H1 (cell line): ENCODE results near the gene STARD9. TPM values are rescaled to one million over a fixed set of nuclear protein-coding genes. Genes with fewer than 3 reads are reported as not detected.

Experiments used
- RXRA ChIP-seq: IDR thresholded peaks from 2 replicates; pipeline ENCODE4 v1.6.1; 2011; ENCODE audit warnings: low read depth, mild to moderate bottlenecking, low read length, moderate library complexity; ENCODE audit not compliant: insufficient read depth
- TAF1 ChIP-seq: IDR thresholded peaks from 2 replicates; pipeline ENCODE4 v1.6.1; 2011; ENCODE audit warnings: mild to moderate bottlenecking, low read depth, low read length
- polyA plus RNA-seq, 7 experiments: library from polyadenylated mRNA; depleted of rRNA in 3 of 7; stranded (reverse) in 5 of 7; unstranded in 2 of 7; fragments of >200 nt in 5 of 7; fragments of 200-250 nt in 2 of 7; gene quantifications; 1 replicate in 5 of 7; 2 replicates in 1 of 7; 4 replicates in 1 of 7; pipeline versions ENCODE4 v1.2.1 to v1.2.3, GENCODE V29; 2011 to 2013; ENCODE audit warnings: missing spikeins in 2 of 7, mixed read lengths in 2 of 7
- total RNA-seq: library from RNA; stranded (reverse); fragmentation: NEBNext Ultra II Directional; extraction: Animal tissue kit (Norgen Biotek cat#: 25700); gene quantifications from 2 replicates; pipeline ENCODE4 v1.2.1, GENCODE V29; 2021
- TF ChIP-seq, protein P1 (sequence below), 3 experiments: IDR thresholded peaks; 1 replicate in 2 of 3; 2 replicates in 1 of 3; pipeline versions ENCODE4 v1.5.1 to v1.6.1; 2011; ENCODE audit warnings: low read length in 3 of 3, mild to moderate bottlenecking in 3 of 3, inconsistent platforms in 2 of 3, low read depth in 1 of 3, moderate library complexity in 1 of 3; ENCODE audit not compliant: insufficient read depth in 1 of 3; ENCODE audit errors: control extremely low read depth in 1 of 3

STARD9 gene
- total and polyA plus RNA-seq, 2 of the 8 experiments (the other 6 are each of a cell fraction or from before 2014, with no cell fraction given), result 2.8 to 7.0 TPM

DNA sequence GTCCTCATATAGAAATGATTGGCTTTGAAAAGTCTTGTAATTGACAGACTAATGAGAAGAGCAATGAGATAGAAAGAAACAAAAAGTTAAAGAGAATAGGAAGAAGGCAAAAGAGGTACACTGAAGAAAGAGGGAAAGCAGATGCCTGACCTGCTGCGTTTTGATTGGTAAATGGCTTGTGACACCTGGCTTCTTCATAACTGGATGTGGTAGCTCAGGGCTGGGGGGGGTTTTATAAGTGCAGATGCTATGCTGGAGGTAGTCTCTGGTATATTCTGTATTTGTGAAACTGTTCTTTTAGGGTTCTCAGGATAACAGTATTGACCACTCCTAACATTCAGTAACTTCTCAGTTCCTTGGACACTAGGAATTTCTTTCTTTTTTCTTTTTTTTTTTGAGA lies 1.4 kb downstream of the STARD9 start (continued):
- TF ChIP-seq, protein P1, sequence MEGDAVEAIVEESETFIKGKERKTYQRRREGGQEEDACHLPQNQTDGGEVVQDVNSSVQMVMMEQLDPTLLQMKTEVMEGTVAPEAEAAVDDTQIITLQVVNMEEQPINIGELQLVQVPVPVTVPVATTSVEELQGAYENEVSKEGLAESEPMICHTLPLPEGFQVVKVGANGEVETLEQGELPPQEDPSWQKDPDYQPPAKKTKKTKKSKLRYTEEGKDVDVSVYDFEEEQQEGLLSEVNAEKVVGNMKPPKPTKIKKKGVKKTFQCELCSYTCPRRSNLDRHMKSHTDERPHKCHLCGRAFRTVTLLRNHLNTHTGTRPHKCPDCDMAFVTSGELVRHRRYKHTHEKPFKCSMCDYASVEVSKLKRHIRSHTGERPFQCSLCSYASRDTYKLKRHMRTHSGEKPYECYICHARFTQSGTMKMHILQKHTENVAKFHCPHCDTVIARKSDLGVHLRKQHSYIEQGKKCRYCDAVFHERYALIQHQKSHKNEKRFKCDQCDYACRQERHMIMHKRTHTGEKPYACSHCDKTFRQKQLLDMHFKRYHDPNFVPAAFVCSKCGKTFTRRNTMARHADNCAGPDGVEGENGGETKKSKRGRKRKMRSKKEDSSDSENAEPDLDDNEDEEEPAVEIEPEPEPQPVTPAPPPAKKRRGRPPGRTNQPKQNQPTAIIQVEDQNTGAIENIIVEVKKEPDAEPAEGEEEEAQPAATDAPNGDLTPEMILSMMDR (IDR thresholded peaks at IDR 0.05; ENCODE audit: control extremely low read depth in 1 of 3, insufficient read depth in 1 of 3, low read depth in 1 of 3, low read length in 3 of 3), result no peak
- TF ChIP-seq TAF1 (no peak), RXRA (no peak)
